GM13976 (cell line): Measurements from ENCODE around the gene SREBF2.

Experiments
- DNase-seq: peaks from one replicate; pipeline ENCODE4 v3.0.0; 2012; ENCODE audit warnings: low spot score
- in situ Hi-C: fragments of 300-500 bp; cut with MboI; formaldehyde crosslinking; loops from one replicate; pipeline ENCODE4 v1.12.0; 2022; ENCODE audit warnings: low sequenced_read_pairs, mixed read lengths, inconsistent platforms; ENCODE audit not compliant: unreplicated experiment
- TF ChIP-seq, protein P1 (sequence below): IDR thresholded peaks from 2 replicates; pipeline ENCODE4 v1.5.1; 2012; ENCODE audit warnings: borderline replicate concordance, mild to moderate bottlenecking; ENCODE audit not compliant: insufficient read depth; ENCODE audit errors: extremely low read depth, missing control alignments, control extremely low read depth

SREBF2 gene

GRCh38 chr22:41819257-41819656 lies 13.6 kb upstream of the SREBF2 start:
- DNase-seq, result no peak
- TF ChIP-seq, protein P1, sequence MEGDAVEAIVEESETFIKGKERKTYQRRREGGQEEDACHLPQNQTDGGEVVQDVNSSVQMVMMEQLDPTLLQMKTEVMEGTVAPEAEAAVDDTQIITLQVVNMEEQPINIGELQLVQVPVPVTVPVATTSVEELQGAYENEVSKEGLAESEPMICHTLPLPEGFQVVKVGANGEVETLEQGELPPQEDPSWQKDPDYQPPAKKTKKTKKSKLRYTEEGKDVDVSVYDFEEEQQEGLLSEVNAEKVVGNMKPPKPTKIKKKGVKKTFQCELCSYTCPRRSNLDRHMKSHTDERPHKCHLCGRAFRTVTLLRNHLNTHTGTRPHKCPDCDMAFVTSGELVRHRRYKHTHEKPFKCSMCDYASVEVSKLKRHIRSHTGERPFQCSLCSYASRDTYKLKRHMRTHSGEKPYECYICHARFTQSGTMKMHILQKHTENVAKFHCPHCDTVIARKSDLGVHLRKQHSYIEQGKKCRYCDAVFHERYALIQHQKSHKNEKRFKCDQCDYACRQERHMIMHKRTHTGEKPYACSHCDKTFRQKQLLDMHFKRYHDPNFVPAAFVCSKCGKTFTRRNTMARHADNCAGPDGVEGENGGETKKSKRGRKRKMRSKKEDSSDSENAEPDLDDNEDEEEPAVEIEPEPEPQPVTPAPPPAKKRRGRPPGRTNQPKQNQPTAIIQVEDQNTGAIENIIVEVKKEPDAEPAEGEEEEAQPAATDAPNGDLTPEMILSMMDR, result no peak
- in situ Hi-C loops, result no loop called here

- no peak for DNase-seq
- TF ChIP-seq, protein P1, result no peak
- in situ Hi-C loops, result no loop called here
Observed at GRCh38 chr22:41820447-41820846, 12.5 kb upstream of the SREBF2 start.

- TF ChIP-seq, protein P1, result no peak
- in situ Hi-C loops, result no loop called here
- DNase-seq, result no peak
Observed at GRCh38 chr22:41821471-41822316, 11.2 kb upstream of the SREBF2 start.

- DNase-seq, result peak; percentile 72
- in situ Hi-C loops, result no loop called here
- TF ChIP-seq, protein P1, result peak; percentile 23
Observed at GRCh38 chr22:41822317-41823057, 10.4 kb upstream of the SREBF2 start.

- TF ChIP-seq, protein P1, result no peak
- no peak for DNase-seq
- in situ Hi-C loops, result no loop called here
Observed at GRCh38 chr22:41823797-41824196, 9.1 kb upstream of the SREBF2 start.

DNA sequence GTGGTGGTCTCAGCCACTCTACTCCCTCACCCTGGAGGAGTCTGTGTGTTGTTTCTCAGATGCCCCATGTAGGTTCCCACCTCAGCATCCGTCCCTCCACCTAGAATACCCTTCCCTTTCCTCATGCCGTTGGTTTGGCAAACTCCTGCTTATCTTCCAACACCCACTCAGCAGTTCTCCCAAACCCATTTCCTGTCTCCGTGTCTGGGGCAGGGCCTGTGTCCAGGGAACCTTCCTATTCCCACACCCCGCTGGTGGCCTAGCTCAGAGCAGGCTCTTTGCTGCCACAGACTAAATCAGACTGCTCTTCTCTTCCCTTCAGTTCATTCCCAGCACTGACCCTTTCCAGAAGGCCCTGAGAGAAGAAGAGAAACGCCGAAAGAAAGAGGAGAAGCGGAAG lies 7.5 kb upstream of the SREBF2 start:
- in situ Hi-C loops, result no loop called here
- TF ChIP-seq, protein P1, result no peak
- no peak for DNase-seq
